DND-41 (cell line): ENCODE results near the gene PHACTR1.

Source experiments
- ATAC-seq: fragments of 200-7000 bp; cut with Tn5 transposase; 3 replicates; pipeline ENCODE4 v1.9.1; 2021; ENCODE audit warnings: low read depth; ENCODE audit not compliant: insufficient read depth
- DNase-seq: peaks from one replicate; pipeline ENCODE4 v3.0.0-alpha.2; 2020
- H2AFZ ChIP-seq: 2 replicates; pipeline ENCODE4 v1.6.0; 2012; ENCODE audit warnings: low read depth, low read length
- H3K27ac ChIP-seq: 2 replicates; pipeline ENCODE4 v1.5.1; 2012; ENCODE audit warnings: low read length, inconsistent platforms
- H3K27me3 ChIP-seq: fragments of 200-600 bp; sonication (generic); 2 replicates; pipeline ENCODE4 v1.6.0; 2012; ENCODE audit warnings: low read length, mild to moderate bottlenecking, inconsistent platforms; ENCODE audit not compliant: insufficient read depth, poor library complexity
- H3K36me3 ChIP-seq: 2 replicates; pipeline ENCODE4 v1.5.1; 2012; ENCODE audit warnings: low read length, inconsistent platforms; ENCODE audit not compliant: insufficient read depth
- H3K4me1 ChIP-seq: 2 replicates; pipeline ENCODE4 v1.5.1; 2012; ENCODE audit warnings: mild to moderate bottlenecking, low read length; ENCODE audit not compliant: insufficient read depth
- H3K4me2 ChIP-seq: 2 replicates; pipeline ENCODE4 v1.6.0; 2012; ENCODE audit warnings: mild to moderate bottlenecking, moderate library complexity, low read length, inconsistent platforms; ENCODE audit not compliant: insufficient read depth
- H3K4me3 ChIP-seq, 2 experiments: fragments of 200-600 bp in 1 of 2; shearing (Covaris generic) in 1 of 2; 2 replicates each; pipeline ENCODE4 v1.5.1; 2012 to 2016; ENCODE audit warnings: inconsistent platforms in 2 of 2, low read length in 2 of 2, mild to moderate bottlenecking in 2 of 2, low read depth in 1 of 2, moderate library complexity in 1 of 2
- H3K79me2 ChIP-seq: 2 replicates; pipeline ENCODE4 v1.6.0; 2012; ENCODE audit warnings: low read length, inconsistent platforms; ENCODE audit not compliant: insufficient read depth
- H3K9ac ChIP-seq: 2 replicates; pipeline ENCODE4 v1.6.0; 2012; ENCODE audit warnings: low read depth, mild to moderate bottlenecking, inconsistent platforms, low read length, moderate library complexity
- H3K9me3 ChIP-seq: 2 replicates; pipeline ENCODE4 v1.5.1; 2012; ENCODE audit warnings: low read length, moderate library complexity, mild to moderate bottlenecking, inconsistent platforms; ENCODE audit not compliant: insufficient read depth, severe bottlenecking
- H4K20me1 ChIP-seq: 2 replicates; pipeline ENCODE4 v1.6.0; 2012; ENCODE audit warnings: low read length; ENCODE audit not compliant: insufficient read depth
- EZH2 ChIP-seq: IDR thresholded peaks from 3 replicates; pipeline ENCODE4 v1.6.1; 2012; ENCODE audit warnings: borderline replicate concordance, low read depth, mild to moderate bottlenecking, moderate library complexity, low read length, inconsistent platforms; ENCODE audit not compliant: severe bottlenecking
- TF ChIP-seq, protein P1 (sequence below): IDR thresholded peaks from 2 replicates; pipeline ENCODE4 v1.5.1; 2012; ENCODE audit warnings: borderline replicate concordance, low read length, moderate library complexity, mild to moderate bottlenecking; ENCODE audit not compliant: poor library complexity, severe bottlenecking; ENCODE audit errors: extremely low read depth

PHACTR1 gene

DNA sequence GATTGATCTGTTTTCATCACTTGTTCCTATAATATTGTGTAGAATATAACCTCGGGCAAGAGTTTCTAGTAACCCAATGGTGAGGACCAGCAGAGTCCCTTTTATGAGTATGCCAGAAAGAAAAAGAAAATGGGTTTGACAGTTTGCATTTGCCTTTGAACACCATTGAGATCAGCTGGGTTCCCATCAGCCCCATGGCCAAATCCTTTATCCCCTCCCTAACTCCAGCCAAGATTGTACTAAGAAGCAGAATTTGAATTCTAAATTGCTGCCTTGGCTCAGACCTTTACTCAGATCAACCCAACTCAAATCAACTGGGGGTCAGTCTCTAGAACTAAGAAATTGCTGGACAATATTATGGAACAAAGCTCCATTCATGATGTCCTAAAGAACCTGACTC is 424.4 kb downstream of the PHACTR1 start:
- Histone ChIP-seq H3K9me3 (no peaks in the 10 kb centered on the region), H3K36me3 (no peaks in the 10 kb centered on the region), H2AFZ (no peak overlapping the region), H3K4me3 (no peak overlapping the region), H3K4me2 (no peak overlapping the region), H3K9ac (no peak overlapping the region), H3K27me3 (no peaks in the 10 kb centered on the region), H3K4me1 (no peaks in the 10 kb centered on the region), H4K20me1 (no peaks in the 10 kb centered on the region), H3K79me2 (no peaks in the 10 kb centered on the region), H3K27ac (no peak overlapping the region)
- ATAC-seq (no peak), DNase-seq (no peak)
- TF ChIP-seq, protein P1, sequence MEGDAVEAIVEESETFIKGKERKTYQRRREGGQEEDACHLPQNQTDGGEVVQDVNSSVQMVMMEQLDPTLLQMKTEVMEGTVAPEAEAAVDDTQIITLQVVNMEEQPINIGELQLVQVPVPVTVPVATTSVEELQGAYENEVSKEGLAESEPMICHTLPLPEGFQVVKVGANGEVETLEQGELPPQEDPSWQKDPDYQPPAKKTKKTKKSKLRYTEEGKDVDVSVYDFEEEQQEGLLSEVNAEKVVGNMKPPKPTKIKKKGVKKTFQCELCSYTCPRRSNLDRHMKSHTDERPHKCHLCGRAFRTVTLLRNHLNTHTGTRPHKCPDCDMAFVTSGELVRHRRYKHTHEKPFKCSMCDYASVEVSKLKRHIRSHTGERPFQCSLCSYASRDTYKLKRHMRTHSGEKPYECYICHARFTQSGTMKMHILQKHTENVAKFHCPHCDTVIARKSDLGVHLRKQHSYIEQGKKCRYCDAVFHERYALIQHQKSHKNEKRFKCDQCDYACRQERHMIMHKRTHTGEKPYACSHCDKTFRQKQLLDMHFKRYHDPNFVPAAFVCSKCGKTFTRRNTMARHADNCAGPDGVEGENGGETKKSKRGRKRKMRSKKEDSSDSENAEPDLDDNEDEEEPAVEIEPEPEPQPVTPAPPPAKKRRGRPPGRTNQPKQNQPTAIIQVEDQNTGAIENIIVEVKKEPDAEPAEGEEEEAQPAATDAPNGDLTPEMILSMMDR, result no peak
- TF ChIP-seq EZH2, result no peak

DNA sequence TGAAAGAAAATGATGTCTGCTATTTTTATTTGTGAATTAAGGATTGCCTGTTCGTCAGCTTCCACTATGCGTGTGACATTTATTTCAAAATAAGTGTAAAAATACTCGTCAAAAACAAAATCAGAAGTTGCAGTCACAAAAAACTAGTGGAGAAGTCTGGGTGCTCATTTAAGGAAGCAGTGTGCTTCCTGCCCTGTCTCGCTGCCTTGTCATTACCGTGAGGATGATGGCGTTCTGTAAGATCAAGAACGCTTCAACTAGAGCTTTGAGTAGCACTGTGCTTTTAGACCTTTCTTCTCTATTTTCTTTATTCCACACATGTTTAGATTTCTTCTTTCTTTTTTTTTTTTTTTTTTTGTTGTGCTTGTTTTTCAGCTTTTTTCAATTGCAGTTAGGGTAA is 424.8 kb downstream of the PHACTR1 start:
- no peaks in the 10 kb centered on the region for H3K4me1 ChIP-seq
- no peaks in the 10 kb centered on the region for H3K79me2 ChIP-seq
- H3K4me3 ChIP-seq, result no peak overlapping the region
- no peak overlapping the region for H3K4me2 ChIP-seq
- H3K27me3 ChIP-seq, result no peaks in the 10 kb centered on the region
- H4K20me1 ChIP-seq, result no peaks in the 10 kb centered on the region
- ATAC-seq (no peak), DNase-seq (no peak)
- H3K36me3 ChIP-seq, result no peaks in the 10 kb centered on the region
- H3K9ac ChIP-seq, result no peak overlapping the region
- no peak overlapping the region for H2AFZ ChIP-seq
- no peaks in the 10 kb centered on the region for H3K9me3 ChIP-seq
- TF ChIP-seq, protein P1, result no peak
- no peak for TF ChIP-seq EZH2
- no peak overlapping the region for H3K27ac ChIP-seq

DNA sequence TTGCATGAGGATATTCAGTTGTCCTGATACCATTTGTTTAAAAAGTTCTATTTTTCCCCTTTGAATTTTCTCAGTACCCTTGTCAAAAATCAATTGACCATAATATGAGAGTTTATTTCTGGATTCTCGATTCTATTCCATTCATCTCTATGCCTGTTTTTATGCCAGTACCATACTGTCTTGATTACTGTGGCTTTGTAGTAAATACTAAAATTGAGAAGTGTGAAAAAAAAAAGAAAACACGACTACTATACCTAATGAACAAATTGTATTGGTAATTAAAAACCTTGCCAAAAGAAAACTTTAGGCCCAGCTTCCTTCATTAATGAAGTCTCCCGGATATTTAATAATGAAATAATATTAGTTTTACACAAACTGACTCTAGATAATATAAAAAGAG is 426.0 kb downstream of the PHACTR1 start:
- no peak for TF ChIP-seq EZH2
- TF ChIP-seq, protein P1, result no peak
- Histone ChIP-seq H2AFZ (no peak overlapping the region), H3K27me3 (no peaks in the 10 kb centered on the region), H3K4me1 (no peaks in the 10 kb centered on the region), H4K20me1 (no peaks in the 10 kb centered on the region), H3K9ac (no peak overlapping the region), H3K79me2 (no peaks in the 10 kb centered on the region), H3K27ac (no peak overlapping the region), H3K4me3 (no peak overlapping the region), H3K9me3 (no peaks in the 10 kb centered on the region), H3K4me2 (no peak overlapping the region), H3K36me3 (no peaks in the 10 kb centered on the region)
- DNase-seq (no peak), ATAC-seq (no peak)

DNA sequence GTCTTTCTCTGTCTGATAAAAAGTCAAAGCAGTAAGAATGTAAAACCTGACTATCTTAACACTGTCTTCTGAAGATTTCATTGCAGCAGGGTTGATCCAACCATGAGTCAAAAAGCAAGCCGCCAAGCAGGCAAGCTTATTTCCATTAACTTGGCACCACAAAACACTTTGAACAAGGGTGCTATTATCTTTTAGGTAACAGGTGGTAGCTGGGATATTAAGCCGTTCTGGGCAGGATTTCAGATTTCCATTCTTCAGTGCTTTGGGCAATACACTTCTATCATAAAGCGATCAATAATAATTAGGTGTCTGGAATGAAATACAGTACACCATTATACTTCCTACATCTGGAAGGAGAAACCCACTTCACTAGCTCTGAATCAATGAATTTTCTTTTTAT is 429.9 kb downstream of the PHACTR1 start:
- Histone ChIP-seq H3K9ac (no peak overlapping the region), H3K27me3 (no peaks in the 10 kb centered on the region), H3K4me2 (no peak overlapping the region), H3K27ac (no peak overlapping the region), H3K79me2 (no peaks in the 10 kb centered on the region), H2AFZ (no peak overlapping the region), H3K9me3 (no peaks in the 10 kb centered on the region), H3K36me3 (no peaks in the 10 kb centered on the region), H4K20me1 (no peaks in the 10 kb centered on the region), H3K4me1 (no peaks in the 10 kb centered on the region), H3K4me3 (no peak overlapping the region)
- TF ChIP-seq EZH2, result no peak
- TF ChIP-seq, protein P1, result no peak
- DNase-seq (no peak), ATAC-seq (no peak)
